ENCODE data around the gene MIOX. TPM values are rescaled to one million over a fixed set of nuclear protein-coding genes. Genes with fewer than 3 reads are reported as not detected.

The MIOX gene
- total and polyA plus RNA-seq, 2 of the 13 experiments (the other 11 are each of a cell fraction or from before 2014, with no cell fraction given), result 1.5 to 2.9 TPM

DNA sequence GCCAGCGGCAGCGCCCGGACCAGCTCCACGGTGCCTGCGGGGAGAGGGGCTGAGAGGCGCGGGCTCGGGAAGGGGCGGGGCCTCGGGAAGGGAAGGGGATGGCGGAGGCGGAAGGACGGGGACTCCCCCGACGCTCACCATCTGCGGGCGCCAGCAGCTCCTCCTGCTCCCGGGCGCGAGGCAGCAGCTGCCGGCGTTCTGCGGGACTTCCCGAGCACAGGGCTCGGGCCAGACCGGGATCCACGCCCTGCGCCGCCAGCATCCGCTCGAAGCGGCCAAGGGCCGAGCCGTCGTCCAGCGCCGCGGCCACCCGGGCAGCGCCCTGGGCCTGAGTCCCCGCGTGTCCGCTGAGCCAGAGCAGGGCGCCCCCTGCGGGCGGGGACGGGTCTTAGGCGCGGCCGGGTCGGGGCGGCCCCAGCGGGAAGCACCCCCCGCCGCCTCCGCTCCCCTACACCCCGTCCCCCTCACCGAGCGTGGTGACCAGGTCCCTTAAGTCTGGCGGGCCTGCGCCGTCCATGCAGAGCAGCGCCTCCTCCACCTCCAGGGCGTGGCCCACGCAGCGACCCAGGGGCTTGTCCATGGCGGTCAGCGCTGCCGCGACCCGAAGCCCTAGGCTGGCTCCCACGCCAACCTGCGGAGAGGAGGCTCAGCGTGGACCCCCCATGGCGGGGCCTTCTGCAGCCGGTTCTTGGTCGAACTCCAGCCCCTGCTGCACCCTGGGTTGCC is 39.6 kb downstream of the MIOX start (continued):
- TF ChIP-seq, protein P1, sequence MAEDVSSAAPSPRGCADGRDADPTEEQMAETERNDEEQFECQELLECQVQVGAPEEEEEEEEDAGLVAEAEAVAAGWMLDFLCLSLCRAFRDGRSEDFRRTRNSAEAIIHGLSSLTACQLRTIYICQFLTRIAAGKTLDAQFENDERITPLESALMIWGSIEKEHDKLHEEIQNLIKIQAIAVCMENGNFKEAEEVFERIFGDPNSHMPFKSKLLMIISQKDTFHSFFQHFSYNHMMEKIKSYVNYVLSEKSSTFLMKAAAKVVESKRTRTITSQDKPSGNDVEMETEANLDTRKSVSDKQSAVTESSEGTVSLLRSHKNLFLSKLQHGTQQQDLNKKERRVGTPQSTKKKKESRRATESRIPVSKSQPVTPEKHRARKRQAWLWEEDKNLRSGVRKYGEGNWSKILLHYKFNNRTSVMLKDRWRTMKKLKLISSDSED (CRISPR knock-in tag; IDR thresholded peaks at IDR 0.05), result 0 out of 2 replicates have a peak, but pooled peaks have one; percentile 76
- TF ChIP-seq PAWR (CRISPR knock-in tag; IDR thresholded peaks at IDR 0.05; ENCODE audit: borderline replicate concordance) (0 out of 2 replicates have a peak, but pooled peaks have one; percentile 35), DNMT3B (CRISPR knock-in tag; conservative IDR thresholded peaks at IDR 0.05) (no peak), PHF8 (CRISPR knock-in tag; IDR thresholded peaks at IDR 0.05) (peak; percentile 45), CHCHD3 (CRISPR knock-in tag; IDR thresholded peaks at IDR 0.05) (0 out of 2 replicates have a peak, but pooled peaks have one; percentile 65), ATM (IDR thresholded peaks at IDR 0.05; ENCODE audit: borderline replicate concordance) (no peak), NR2C2 (CRISPR knock-in tag; IDR thresholded peaks at IDR 0.05; ENCODE audit: borderline replicate concordance) (no peak), ZNF333 (CRISPR knock-in tag; IDR thresholded peaks at IDR 0.05; ENCODE audit: borderline replicate concordance) (peak; percentile 13; the same call in 1 of the 2 replicates), POGZ (CRISPR knock-in tag; IDR thresholded peaks at IDR 0.05) (no peak), CREB1 (IDR thresholded peaks at IDR 0.05) (no peak), CREB1 (CRISPR knock-in tag; IDR thresholded peaks at IDR 0.05) (no peak), ZNF850 (CRISPR knock-in tag; conservative IDR thresholded peaks at IDR 0.05) (0 out of 2 replicates have a peak, but pooled peaks have one; percentile 40), BRCA1 (CRISPR knock-in tag; IDR thresholded peaks at IDR 0.05) (no peak), YEATS4 (CRISPR knock-in tag; IDR thresholded peaks at IDR 0.05; ENCODE audit: borderline replicate concordance) (peak; percentile 55), ZNF331 (CRISPR knock-in tag; IDR thresholded peaks at IDR 0.05) (peak; percentile 53), SIN3A (IDR thresholded peaks at IDR 0.05; ENCODE audit: borderline replicate concordance, low read depth, low read length) (no peak)
- TF ChIP-seq, protein P2, sequence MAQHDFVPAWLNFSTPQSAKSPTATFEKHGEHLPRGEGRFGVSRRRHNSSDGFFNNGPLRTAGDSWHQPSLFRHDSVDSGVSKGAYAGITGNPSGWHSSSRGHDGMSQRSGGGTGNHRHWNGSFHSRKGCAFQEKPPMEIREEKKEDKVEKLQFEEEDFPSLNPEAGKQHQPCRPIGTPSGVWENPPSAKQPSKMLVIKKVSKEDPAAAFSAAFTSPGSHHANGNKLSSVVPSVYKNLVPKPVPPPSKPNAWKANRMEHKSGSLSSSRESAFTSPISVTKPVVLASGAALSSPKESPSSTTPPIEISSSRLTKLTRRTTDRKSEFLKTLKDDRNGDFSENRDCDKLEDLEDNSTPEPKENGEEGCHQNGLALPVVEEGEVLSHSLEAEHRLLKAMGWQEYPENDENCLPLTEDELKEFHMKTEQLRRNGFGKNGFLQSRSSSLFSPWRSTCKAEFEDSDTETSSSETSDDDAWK (CRISPR knock-in tag; IDR thresholded peaks at IDR 0.05), result no peak
- TF ChIP-seq, protein P3, sequence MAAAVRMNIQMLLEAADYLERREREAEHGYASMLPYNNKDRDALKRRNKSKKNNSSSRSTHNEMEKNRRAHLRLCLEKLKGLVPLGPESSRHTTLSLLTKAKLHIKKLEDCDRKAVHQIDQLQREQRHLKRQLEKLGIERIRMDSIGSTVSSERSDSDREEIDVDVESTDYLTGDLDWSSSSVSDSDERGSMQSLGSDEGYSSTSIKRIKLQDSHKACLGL (CRISPR knock-in tag; IDR thresholded peaks at IDR 0.05), result no peak
- TF ChIP-seq, protein P4, sequence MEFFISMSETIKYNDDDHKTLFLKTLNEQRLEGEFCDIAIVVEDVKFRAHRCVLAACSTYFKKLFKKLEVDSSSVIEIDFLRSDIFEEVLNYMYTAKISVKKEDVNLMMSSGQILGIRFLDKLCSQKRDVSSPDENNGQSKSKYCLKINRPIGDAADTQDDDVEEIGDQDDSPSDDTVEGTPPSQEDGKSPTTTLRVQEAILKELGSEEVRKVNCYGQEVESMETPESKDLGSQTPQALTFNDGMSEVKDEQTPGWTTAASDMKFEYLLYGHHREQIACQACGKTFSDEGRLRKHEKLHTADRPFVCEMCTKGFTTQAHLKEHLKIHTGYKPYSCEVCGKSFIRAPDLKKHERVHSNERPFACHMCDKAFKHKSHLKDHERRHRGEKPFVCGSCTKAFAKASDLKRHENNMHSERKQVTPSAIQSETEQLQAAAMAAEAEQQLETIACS (CRISPR knock-in tag; IDR thresholded peaks at IDR 0.05), result peak; percentile 43; the same call in 1 of the 2 replicates
- TF ChIP-seq, protein P5, sequence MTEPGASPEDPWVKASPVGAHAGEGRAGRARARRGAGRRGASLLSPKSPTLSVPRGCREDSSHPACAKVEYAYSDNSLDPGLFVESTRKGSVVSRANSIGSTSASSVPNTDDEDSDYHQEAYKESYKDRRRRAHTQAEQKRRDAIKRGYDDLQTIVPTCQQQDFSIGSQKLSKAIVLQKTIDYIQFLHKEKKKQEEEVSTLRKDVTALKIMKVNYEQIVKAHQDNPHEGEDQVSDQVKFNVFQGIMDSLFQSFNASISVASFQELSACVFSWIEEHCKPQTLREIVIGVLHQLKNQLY (CRISPR knock-in tag; IDR thresholded peaks at IDR 0.05), result no peak
- TF ChIP-seq, protein P6, sequence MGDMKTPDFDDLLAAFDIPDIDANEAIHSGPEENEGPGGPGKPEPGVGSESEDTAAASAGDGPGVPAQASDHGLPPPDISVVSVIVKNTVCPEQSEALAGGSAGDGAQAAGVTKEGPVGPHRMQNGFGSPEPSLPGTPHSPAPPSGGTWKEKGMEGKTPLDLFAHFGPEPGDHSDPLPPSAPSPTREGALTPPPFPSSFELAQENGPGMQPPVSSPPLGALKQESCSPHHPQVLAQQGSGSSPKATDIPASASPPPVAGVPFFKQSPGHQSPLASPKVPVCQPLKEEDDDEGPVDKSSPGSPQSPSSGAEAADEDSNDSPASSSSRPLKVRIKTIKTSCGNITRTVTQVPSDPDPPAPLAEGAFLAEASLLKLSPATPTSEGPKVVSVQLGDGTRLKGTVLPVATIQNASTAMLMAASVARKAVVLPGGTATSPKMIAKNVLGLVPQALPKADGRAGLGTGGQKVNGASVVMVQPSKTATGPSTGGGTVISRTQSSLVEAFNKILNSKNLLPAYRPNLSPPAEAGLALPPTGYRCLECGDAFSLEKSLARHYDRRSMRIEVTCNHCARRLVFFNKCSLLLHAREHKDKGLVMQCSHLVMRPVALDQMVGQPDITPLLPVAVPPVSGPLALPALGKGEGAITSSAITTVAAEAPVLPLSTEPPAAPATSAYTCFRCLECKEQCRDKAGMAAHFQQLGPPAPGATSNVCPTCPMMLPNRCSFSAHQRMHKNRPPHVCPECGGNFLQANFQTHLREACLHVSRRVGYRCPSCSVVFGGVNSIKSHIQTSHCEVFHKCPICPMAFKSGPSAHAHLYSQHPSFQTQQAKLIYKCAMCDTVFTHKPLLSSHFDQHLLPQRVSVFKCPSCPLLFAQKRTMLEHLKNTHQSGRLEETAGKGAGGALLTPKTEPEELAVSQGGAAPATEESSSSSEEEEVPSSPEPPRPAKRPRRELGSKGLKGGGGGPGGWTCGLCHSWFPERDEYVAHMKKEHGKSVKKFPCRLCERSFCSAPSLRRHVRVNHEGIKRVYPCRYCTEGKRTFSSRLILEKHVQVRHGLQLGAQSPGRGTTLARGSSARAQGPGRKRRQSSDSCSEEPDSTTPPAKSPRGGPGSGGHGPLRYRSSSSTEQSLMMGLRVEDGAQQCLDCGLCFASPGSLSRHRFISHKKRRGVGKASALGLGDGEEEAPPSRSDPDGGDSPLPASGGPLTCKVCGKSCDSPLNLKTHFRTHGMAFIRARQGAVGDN (CRISPR knock-in tag; IDR thresholded peaks at IDR 0.05), result peak; percentile 1
